ENCODE data around the gene TXN2. TPM values are rescaled to one million over a fixed set of nuclear protein-coding genes. Genes with fewer than 3 reads are reported as not detected.

The TXN2 gene
- total and polyA plus RNA-seq, 2 experiments from 2014 or later: 23.0 to 50.3 TPM

- Histone ChIP-seq H3K4me3 (no peak overlapping the region), H2AFZ (no peak overlapping the region), H3K4me1 (ENCODE audit: insufficient read depth) (peaks cover 7% of the 10 kb centered on the region; the same call in 1 of the 2 replicates), H3K9me2 (ENCODE audit: insufficient read depth) (no peaks in the 10 kb centered on the region), H3K79me2 (replicated peaks; ENCODE audit: insufficient read depth) (no peaks in the 10 kb centered on the region), H3F3A (replicated peaks; ENCODE audit: low read depth) (no peaks in the 10 kb centered on the region), H3K36me3 (ENCODE audit: insufficient read depth) (no peaks in the 10 kb centered on the region), H3K4me2 (no peak overlapping the region), H3K27ac (ENCODE audit: low read depth) (no peak overlapping the region), H3K27me3 (ENCODE audit: insufficient read depth) (no peaks in the 10 kb centered on the region), H4K20me1 (replicated peaks; ENCODE audit: insufficient read depth) (no peaks in the 10 kb centered on the region)
- ATAC-seq (no peak), DNase-seq (ENCODE audit: low spot score) (no peak)
- H3K36me3 Mint-ChIP-seq (ENCODE audit: low read depth): no peaks in the 10 kb centered on the region; the same call in 2 of the 3 replicates
- TF ChIP-seq REST (IDR thresholded peaks at IDR 0.05; ENCODE audit: unreplicated experiment): no peak
- TF ChIP-seq, protein P1, sequence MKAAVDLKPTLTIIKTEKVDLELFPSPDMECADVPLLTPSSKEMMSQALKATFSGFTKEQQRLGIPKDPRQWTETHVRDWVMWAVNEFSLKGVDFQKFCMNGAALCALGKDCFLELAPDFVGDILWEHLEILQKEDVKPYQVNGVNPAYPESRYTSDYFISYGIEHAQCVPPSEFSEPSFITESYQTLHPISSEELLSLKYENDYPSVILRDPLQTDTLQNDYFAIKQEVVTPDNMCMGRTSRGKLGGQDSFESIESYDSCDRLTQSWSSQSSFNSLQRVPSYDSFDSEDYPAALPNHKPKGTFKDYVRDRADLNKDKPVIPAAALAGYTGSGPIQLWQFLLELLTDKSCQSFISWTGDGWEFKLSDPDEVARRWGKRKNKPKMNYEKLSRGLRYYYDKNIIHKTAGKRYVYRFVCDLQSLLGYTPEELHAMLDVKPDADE (IDR thresholded peaks at IDR 0.05): no peak
- no peak for TF ChIP-seq NANOG (IDR thresholded peaks at IDR 0.05; ENCODE audit: borderline replicate concordance)
- no peak for TF ChIP-seq EZH2phosphoT487 (IDR thresholded peaks at IDR 0.05; ENCODE audit: unreplicated experiment)
- TF ChIP-seq, protein P2, sequence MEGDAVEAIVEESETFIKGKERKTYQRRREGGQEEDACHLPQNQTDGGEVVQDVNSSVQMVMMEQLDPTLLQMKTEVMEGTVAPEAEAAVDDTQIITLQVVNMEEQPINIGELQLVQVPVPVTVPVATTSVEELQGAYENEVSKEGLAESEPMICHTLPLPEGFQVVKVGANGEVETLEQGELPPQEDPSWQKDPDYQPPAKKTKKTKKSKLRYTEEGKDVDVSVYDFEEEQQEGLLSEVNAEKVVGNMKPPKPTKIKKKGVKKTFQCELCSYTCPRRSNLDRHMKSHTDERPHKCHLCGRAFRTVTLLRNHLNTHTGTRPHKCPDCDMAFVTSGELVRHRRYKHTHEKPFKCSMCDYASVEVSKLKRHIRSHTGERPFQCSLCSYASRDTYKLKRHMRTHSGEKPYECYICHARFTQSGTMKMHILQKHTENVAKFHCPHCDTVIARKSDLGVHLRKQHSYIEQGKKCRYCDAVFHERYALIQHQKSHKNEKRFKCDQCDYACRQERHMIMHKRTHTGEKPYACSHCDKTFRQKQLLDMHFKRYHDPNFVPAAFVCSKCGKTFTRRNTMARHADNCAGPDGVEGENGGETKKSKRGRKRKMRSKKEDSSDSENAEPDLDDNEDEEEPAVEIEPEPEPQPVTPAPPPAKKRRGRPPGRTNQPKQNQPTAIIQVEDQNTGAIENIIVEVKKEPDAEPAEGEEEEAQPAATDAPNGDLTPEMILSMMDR (conservative IDR thresholded peaks at IDR 0.05; ENCODE audit: low read depth in 2 of 2): no peak
- TF ChIP-seq EZH2 (IDR thresholded peaks at IDR 0.05; ENCODE audit: low read depth, unreplicated experiment): no peak
- TF ChIP-seq ZNF331 (CRISPR knock-in tag; IDR thresholded peaks at IDR 0.05; ENCODE audit: low read depth): no peak
- no peak for TF ChIP-seq CREB1 (CRISPR knock-in tag; IDR thresholded peaks at IDR 0.05; ENCODE audit: low read depth)
- no peak for TF ChIP-seq ZNF462 (CRISPR knock-in tag; IDR thresholded peaks at IDR 0.05)
- no peak for TF ChIP-seq STAT1 (IDR thresholded peaks at IDR 0.05; ENCODE audit: unreplicated experiment)
- no peak overlapping the region for H3K27ac Mint-ChIP-seq
- H3K9me3 Mint-ChIP-seq: no peaks in the 10 kb centered on the region
- no peak overlapping the region for H3K4me3 Mint-ChIP-seq
- H3K27me3 Mint-ChIP-seq (ENCODE audit: insufficient read depth, low read depth, poor library complexity): peaks cover 14% of the 10 kb centered on the region
- peaks cover 16% of the 10 kb centered on the region for H3K4me1 Mint-ChIP-seq
These were observed 16.0 kb downstream of the TXN2 start for GRCh38 chr22:36465232-36466021.

All from GM23338 (cell line).